ENCODE measurements around the gene DENND4C. TPM values are rescaled to one million over a fixed set of nuclear protein-coding genes. Genes with fewer than 3 reads are reported as not detected.
"Not testable (repeated sequence)": the region's sequence is repeated elsewhere in the genome, so short reads cannot be mapped to it uniquely, and the experiment has no call there.

Gene DENND4C
- total and polyA plus RNA-seq, 2 of the 4 experiments (the other 2 are of a cell fraction) = 9.0 to 32.6 TPM

DNA sequence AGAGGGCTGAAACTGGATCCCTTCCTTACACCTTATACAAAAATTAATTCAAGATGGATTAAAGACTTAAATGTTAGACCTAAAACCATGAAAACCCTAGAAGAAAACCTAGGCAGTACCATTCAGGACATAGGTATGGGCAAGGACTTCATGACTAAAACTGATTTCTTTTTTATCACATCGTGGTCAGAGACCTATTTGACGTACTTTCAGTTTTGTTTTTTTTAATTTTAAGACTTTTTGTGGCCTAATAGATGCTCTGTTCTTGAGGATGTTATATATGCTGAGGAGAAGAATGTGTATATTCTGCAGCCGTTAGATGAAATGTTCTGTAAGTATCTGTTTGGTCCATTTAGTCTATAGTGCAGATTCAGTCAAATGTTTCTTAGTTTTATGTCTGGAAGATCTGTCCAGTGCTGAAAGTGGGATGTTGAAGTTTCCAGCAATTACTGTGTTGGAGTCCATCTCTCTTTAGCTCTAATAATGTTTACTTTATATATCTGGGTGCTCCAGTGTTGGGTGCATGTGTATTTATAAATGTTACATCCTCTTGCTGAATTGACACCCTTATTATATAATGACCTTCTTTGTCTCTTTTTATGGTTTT lies 36.4 kb downstream of the DENND4C start:
- 100% methylated on average over 2 of the region's 3 CpGs; no CpG with 5 or more reads in 1 of the 2 experiments for WGBS, 2 experiments (ENCODE audit: extremely low coverage in 2 of 2, insufficient read length in 1 of 2)

More for the DNA sequence above, 36.4 kb downstream of the DENND4C start:
- ATAC-seq (ENCODE audit: low read depth); H3K23ac ChIP-seq (ENCODE audit: low read depth, low read length); in situ Hi-C loops (cut with MboI; ENCODE audit: low sequenced_read_pairs); H2BK120ac ChIP-seq (ENCODE audit: low read depth, low read length); H2BK5ac ChIP-seq (ENCODE audit: low read depth, low read length, poor library complexity, severe bottlenecking); H3K27ac ChIP-seq (ENCODE audit: insufficient read depth, low read length); intact Hi-C loops (cut with micrococcal nuclease); H3K14ac ChIP-seq (replicated peaks; ENCODE audit: low read depth, low read length); H2AK9ac ChIP-seq (replicated peaks; ENCODE audit: low read depth, low read length, poor library complexity); H4K8ac ChIP-seq (ENCODE audit: low read depth in 2 of 2, low read length in 2 of 2); H3K9me3 ChIP-seq (ENCODE audit: control insufficient read depth, insufficient read depth, low read length); CTCF ChIA-PET; H3K4me2 ChIP-seq (ENCODE audit: low read depth, low read length); dilution Hi-C loops (cut with HindIII; ENCODE audit: low sequenced_read_pairs, unreplicated experiment); POLR2A ChIA-PET (ENCODE audit: unreplicated experiment); H2AFZ ChIP-seq (replicated peaks; ENCODE audit: low read length, poor library complexity); H2BK15ac ChIP-seq (ENCODE audit: low read depth, low read length); DNase-seq; H3K4me1 ChIP-seq (ENCODE audit: control insufficient read depth, insufficient read depth, low read length); H3K56ac ChIP-seq (ENCODE audit: extremely low read depth, insufficient read depth, low read length); H3K9me1 ChIP-seq (ENCODE audit: insufficient read depth, low read length); H2BK20ac ChIP-seq (ENCODE audit: low read depth, low read length); H3K18ac ChIP-seq (ENCODE audit: low read depth, low read length); H2AK5ac ChIP-seq (ENCODE audit: low read depth, low read length); H3K4ac ChIP-seq (ENCODE audit: low read depth, low read length); H3K27me3 ChIP-seq (ENCODE audit: control insufficient read depth, insufficient read depth, low read length); BruUV-seq (replicated peaks); H3K36me3 ChIP-seq (ENCODE audit: control insufficient read depth, insufficient read depth, low read length); H4K91ac ChIP-seq (ENCODE audit: insufficient read depth, low read depth, low read length); H3K4me3 ChIP-seq (ENCODE audit: insufficient read depth, low read depth, low read length); H4K5ac ChIP-seq (ENCODE audit: low read depth, low read length); H3K9ac ChIP-seq (ENCODE audit: low read depth, low read length): not testable (repeated sequence)
- H3K79me1 ChIP-seq (ENCODE audit: low read depth in 1 of 2, low read length in 2 of 2) = peaks cover 22 to 51% of the 10 kb centered on the region in 2 experiments
- peaks cover 43% of the 10 kb centered on the region for H4K20me1 ChIP-seq (ENCODE audit: insufficient read depth, low read length)

All from IMR-90 (cell line).